22Rv1 (cell line): Measurements from ENCODE around the gene DNER.

Experiments used
- H3K27ac ChIP-seq: fragments of 450-650 bp; 2 replicates; pipeline ENCODE4 v1.5.1; 2017
- ZFX ChIP-seq: fragments of 450-650 bp; IDR thresholded peaks from 2 replicates; pipeline ENCODE4 v1.6.1; 2017; ENCODE audit warnings: antibody characterized with exemption, borderline replicate concordance
- TF ChIP-seq, protein P1 (sequence below): fragments of 450-650 bp; IDR thresholded peaks from 2 replicates; pipeline ENCODE4 v1.5.1; 2017; ENCODE audit warnings: mild to moderate bottlenecking

Gene DNER

GRCh38 chr2:229562472-229563127 lies 151.8 kb downstream of the DNER start:
- no peak overlapping the region for H3K27ac ChIP-seq

DNA sequence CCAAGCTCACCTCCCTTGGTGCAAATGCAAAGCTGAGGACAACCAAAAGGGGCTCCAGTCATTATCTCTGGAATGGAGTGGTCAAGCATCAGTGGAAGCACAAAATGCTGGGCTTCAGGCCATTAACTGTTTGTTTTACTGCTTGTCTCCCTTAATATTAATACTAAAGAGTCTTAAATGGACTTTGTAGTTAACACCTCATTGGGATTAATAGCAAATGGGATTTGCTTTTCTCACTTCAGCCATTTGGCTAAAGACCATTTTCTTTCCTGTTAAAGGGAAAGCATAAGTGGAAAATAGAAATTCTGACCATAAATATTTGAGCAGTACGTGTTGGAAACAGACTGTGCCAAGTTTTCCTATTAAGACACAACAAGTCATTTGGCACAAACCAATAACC lies 154.4 kb downstream of the DNER start:
- no peak for TF ChIP-seq ZFX
- TF ChIP-seq, protein P1, sequence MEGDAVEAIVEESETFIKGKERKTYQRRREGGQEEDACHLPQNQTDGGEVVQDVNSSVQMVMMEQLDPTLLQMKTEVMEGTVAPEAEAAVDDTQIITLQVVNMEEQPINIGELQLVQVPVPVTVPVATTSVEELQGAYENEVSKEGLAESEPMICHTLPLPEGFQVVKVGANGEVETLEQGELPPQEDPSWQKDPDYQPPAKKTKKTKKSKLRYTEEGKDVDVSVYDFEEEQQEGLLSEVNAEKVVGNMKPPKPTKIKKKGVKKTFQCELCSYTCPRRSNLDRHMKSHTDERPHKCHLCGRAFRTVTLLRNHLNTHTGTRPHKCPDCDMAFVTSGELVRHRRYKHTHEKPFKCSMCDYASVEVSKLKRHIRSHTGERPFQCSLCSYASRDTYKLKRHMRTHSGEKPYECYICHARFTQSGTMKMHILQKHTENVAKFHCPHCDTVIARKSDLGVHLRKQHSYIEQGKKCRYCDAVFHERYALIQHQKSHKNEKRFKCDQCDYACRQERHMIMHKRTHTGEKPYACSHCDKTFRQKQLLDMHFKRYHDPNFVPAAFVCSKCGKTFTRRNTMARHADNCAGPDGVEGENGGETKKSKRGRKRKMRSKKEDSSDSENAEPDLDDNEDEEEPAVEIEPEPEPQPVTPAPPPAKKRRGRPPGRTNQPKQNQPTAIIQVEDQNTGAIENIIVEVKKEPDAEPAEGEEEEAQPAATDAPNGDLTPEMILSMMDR, result no peak
- no peak overlapping the region for H3K27ac ChIP-seq

More at GRCh38 chr2:229562472-229563127, 151.8 kb downstream of the DNER start:
- TF ChIP-seq ZFX, result no peak
- TF ChIP-seq, protein P1, result no peak

DNA sequence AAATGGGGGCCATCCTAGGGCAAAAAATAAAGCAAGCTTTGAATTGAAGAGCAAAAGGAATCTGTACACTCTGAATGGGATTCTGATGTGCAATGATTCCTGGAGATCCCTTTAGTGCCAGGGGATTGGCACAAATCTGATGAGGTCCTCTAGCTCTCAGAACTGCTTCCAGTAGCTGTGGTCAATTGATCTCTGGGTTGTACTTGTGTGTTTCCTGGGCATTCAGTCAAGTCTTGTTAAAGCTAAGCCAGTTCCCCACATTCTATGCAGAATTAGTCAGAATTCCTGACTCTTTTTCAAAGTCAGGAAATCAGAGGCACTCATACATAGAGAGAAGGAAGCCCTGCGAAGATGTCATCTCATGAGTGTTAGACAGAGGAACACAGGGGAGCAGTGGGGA lies 161.3 kb downstream of the DNER start:
- TF ChIP-seq, protein P1, result no peak
- TF ChIP-seq ZFX, result no peak
- no peak overlapping the region for H3K27ac ChIP-seq

DNA sequence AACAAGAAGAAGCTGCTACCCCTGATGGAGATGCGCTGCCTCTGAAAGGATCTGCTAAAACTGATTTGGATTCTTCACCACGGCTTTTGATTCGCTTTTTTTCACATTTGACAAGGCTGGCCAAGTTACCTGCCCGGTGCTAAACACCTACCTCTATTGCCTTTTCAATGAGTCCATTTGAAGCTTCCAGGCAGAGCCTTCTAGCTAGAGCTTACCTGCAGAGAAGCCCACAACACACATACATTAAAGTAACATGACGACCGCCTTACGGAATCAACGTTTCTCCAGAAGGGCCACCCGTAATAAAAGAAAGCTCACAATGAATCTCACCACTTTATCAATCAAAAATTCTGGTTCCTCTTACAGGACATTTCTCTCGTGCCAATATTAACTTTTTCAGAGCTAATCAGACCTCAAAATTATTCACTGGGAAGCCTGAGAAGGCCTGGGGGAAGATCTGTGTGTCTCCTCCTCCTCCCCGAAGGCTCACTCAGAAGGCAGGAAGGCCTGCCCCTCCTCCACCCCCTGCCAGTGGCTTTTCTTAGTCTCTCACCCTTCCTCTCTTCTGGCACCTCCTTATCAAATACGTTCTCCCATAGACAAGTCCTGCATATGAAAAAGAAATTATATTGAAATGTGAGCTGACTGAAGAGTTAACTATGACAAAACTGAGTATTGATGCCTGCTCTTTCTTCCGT lies 171.0 kb downstream of the DNER start:
- TF ChIP-seq, protein P1, result no peak
- no peak for TF ChIP-seq ZFX
- H3K27ac ChIP-seq, result no peak overlapping the region

- no peak overlapping the region for H3K27ac ChIP-seq
- TF ChIP-seq, protein P1, result no peak
- TF ChIP-seq ZFX, result no peak
Observed at GRCh38 chr2:229539628-229540027, 174.7 kb downstream of the DNER start.

DNA sequence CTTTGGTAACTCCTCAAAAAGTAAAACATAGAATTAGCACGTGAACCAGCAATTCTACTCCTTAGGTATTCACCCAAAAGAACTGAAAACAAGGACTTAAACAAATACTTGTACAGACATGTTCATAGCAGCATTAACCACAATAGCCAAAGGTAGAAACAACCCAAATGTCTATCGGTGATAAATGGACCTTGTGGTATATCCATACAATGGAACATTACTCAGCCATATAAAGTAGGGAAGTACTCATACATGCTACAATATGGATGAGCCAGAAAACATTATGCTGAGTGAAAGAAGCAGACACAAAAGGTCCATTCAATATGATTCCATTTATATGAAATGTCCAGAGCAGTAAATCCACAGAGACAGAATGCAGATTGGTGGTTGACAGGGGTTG lies 182.8 kb downstream of the DNER start:
- TF ChIP-seq ZFX, result no peak
- TF ChIP-seq, protein P1, result no peak
- no peak overlapping the region for H3K27ac ChIP-seq

- TF ChIP-seq, protein P1, result no peak
- TF ChIP-seq ZFX, result no peak
- H3K27ac ChIP-seq, result no peak overlapping the region
Observed at GRCh38 chr2:229530434-229530833, 183.9 kb downstream of the DNER start.
